Tibial nerve (tissue), 4 donors: ENCODE measurements around the gene WIZ.

Experiments
- EP300 ChIP-seq, 2 donors: sonication (generic); formaldehyde crosslinking; IDR thresholded peaks; one replicate each; pipeline ENCODE4 v1.6.1; 2017; ENCODE audit warnings: antibody characterized with exemption in 2 of 2, mild to moderate bottlenecking in 1 of 2
- POLR2A ChIP-seq, 2 donors: fragments of 450-650 bp; IDR thresholded peaks; one replicate each; pipeline ENCODE4 v1.6.1; 2017; ENCODE audit warnings: antibody characterized with exemption in 2 of 2, mild to moderate bottlenecking in 2 of 2, moderate library complexity in 2 of 2
- TF ChIP-seq, protein P1 (sequence below), 5 experiments: fragments of 200-600 bp in 3 of 5; fragments of 450-650 bp in 2 of 5; sonication (generic) in 3 of 5; IDR thresholded peaks; one replicate each; pipeline ENCODE4 v1.5.1; 2016 to 2019; ENCODE audit warnings: antibody characterized with exemption in 5 of 5, mild to moderate bottlenecking in 3 of 5, moderate library complexity in 2 of 5

GRCh38 chr19:15466851-15467733 is 17.3 kb upstream of the WIZ start:
- TF ChIP-seq, protein P1, sequence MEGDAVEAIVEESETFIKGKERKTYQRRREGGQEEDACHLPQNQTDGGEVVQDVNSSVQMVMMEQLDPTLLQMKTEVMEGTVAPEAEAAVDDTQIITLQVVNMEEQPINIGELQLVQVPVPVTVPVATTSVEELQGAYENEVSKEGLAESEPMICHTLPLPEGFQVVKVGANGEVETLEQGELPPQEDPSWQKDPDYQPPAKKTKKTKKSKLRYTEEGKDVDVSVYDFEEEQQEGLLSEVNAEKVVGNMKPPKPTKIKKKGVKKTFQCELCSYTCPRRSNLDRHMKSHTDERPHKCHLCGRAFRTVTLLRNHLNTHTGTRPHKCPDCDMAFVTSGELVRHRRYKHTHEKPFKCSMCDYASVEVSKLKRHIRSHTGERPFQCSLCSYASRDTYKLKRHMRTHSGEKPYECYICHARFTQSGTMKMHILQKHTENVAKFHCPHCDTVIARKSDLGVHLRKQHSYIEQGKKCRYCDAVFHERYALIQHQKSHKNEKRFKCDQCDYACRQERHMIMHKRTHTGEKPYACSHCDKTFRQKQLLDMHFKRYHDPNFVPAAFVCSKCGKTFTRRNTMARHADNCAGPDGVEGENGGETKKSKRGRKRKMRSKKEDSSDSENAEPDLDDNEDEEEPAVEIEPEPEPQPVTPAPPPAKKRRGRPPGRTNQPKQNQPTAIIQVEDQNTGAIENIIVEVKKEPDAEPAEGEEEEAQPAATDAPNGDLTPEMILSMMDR (IDR thresholded peaks at IDR 0.05), result no peak
- TF ChIP-seq POLR2A (IDR thresholded peaks at IDR 0.05) (no peak), EP300 (IDR thresholded peaks at IDR 0.05) (peak in 1 of 2 donors; percentile 32)
